ENCODE results near the gene DAP. TPM values are rescaled to one million over a fixed set of nuclear protein-coding genes. Genes with fewer than 3 reads are reported as not detected.

DAP gene
- total RNA-seq, 1 experiment from 2014 or later: 279 TPM

DNA sequence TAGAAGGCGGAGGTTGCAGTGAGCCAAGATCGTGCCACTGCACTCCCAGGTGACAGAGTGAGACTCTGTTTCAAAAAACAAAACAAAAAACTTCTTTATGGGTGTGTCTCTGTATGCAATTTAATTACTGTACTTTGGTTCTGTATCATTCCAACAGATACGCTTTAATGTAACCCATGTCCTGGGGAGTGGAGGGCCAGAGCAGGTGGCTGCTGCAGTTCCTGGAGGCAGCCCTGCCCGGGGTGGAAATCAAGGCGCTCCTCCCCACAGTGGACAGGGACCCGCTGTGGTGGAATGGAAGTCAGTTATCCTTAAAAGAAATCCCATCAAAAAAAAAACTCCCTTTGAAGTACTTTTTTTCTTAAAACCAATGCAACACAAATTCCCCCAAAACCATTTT is 1.9 kb downstream of the DAP start:
- H2AFZ ChIP-seq: no peak overlapping the region
- POLR2A ChIA-PET (ENCODE audit: unreplicated experiment): interaction anchor here (0.6 kb wide), 1 partner anchor 34 kb away, joined by 6 read pairs; no protein-coding TSS in a partner anchor
- peak overlapping the region; percentile 87 for H3K4me2 ChIP-seq
- CTCF ChIA-PET: no interaction called here
- H3K27ac ChIP-seq: no peak overlapping the region
- intact Hi-C loops (cut with micrococcal nuclease; ENCODE audit: unreplicated experiment): no loop called here
- no peaks in the 10 kb centered on the region for H3K27me3 ChIP-seq (ENCODE audit: insufficient read depth, low read depth)
- no peaks in the 10 kb centered on the region for H3K9me2 ChIP-seq (ENCODE audit: insufficient read depth)
- H3K4me1 ChIP-seq (replicated peaks; ENCODE audit: insufficient read depth): peaks cover 36% of the 10 kb centered on the region
- H3K36me3 ChIP-seq (ENCODE audit: low read depth): peaks cover 19% of the 10 kb centered on the region; the same call in 1 of the 2 replicates
- H3K4me3 ChIP-seq: peak overlapping the region; percentile 85; the same call in 1 of the 2 replicates
- TF ChIP-seq EZH2 (IDR thresholded peaks at IDR 0.05; ENCODE audit: low read depth): no peak
- TF ChIP-seq, protein P1, sequence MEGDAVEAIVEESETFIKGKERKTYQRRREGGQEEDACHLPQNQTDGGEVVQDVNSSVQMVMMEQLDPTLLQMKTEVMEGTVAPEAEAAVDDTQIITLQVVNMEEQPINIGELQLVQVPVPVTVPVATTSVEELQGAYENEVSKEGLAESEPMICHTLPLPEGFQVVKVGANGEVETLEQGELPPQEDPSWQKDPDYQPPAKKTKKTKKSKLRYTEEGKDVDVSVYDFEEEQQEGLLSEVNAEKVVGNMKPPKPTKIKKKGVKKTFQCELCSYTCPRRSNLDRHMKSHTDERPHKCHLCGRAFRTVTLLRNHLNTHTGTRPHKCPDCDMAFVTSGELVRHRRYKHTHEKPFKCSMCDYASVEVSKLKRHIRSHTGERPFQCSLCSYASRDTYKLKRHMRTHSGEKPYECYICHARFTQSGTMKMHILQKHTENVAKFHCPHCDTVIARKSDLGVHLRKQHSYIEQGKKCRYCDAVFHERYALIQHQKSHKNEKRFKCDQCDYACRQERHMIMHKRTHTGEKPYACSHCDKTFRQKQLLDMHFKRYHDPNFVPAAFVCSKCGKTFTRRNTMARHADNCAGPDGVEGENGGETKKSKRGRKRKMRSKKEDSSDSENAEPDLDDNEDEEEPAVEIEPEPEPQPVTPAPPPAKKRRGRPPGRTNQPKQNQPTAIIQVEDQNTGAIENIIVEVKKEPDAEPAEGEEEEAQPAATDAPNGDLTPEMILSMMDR (conservative IDR thresholded peaks at IDR 0.05): no peak
- BruUV-seq (replicated peaks): no TSS peak
- DNase-seq: no peak
- no peaks in the 10 kb centered on the region for H3K9me3 ChIP-seq (ENCODE audit: insufficient read depth, low read depth)
- peaks cover 15% of the 10 kb centered on the region for H3F3A ChIP-seq (ENCODE audit: insufficient read depth, low read depth)
- H4K20me1 ChIP-seq (ENCODE audit: insufficient read depth): peaks cover 25% of the 10 kb centered on the region
- H3K79me2 ChIP-seq (ENCODE audit: low read depth): peaks cover 66% of the 10 kb centered on the region

DNA sequence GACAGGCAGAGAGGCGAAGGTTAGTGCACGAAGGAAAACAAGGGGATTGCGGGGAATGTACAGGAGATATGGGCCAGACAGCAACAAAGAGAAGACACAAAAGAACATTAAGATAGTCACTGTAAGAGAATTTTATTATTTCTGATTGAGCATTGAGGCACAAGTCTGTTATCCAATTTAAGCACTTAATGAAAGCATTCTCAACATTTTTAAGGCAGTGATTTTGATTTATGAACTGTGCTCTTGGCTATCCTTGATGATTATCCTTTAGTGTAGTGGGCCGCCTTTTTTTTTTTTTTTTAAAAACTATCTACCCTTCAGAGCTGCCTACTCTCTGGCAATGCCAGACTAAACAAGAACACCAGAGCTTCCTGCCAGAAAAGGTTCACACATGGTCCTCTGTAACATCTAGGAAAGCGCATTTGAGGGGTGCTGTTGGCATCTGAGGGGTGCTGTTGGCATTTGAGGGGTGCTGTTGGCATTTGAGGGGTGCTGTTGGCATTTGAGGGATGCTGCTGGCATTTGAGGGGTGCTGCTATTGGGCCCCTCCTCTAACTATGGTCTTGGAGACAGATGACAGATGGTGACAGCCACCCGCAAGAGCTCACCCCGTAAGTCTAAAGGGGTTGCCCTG is 3.0 kb downstream of the DAP start:
- ChIA-PET POLR2A (ENCODE audit: unreplicated experiment) (no interaction called here), CTCF (interaction anchor here (0.6 kb wide), 1 partner anchor 142 kb away, joined by 5 read pairs; no protein-coding TSS in a partner anchor)
- Histone ChIP-seq H3K4me2 (peak overlapping the region; percentile 87), H3K36me3 (ENCODE audit: low read depth) (peaks cover 19% of the 10 kb centered on the region), H4K20me1 (ENCODE audit: insufficient read depth) (peaks cover 35% of the 10 kb centered on the region), H3K27ac (no peak overlapping the region), H3K4me1 (replicated peaks; ENCODE audit: insufficient read depth) (peaks cover 34% of the 10 kb centered on the region), H3K9me3 (ENCODE audit: insufficient read depth, low read depth) (no peaks in the 10 kb centered on the region), H3K4me3 (no peak overlapping the region), H3F3A (ENCODE audit: insufficient read depth, low read depth) (peaks cover 15% of the 10 kb centered on the region), H3K27me3 (ENCODE audit: insufficient read depth, low read depth) (no peaks in the 10 kb centered on the region), H3K9me2 (ENCODE audit: insufficient read depth) (no peaks in the 10 kb centered on the region), H2AFZ (no peak overlapping the region), H3K79me2 (ENCODE audit: low read depth) (peaks cover 77% of the 10 kb centered on the region)
- DNase-seq: peak in 1 of 2 experiments; percentile 17
- no TSS peak for BruUV-seq (replicated peaks)
- TF ChIP-seq EZH2 (IDR thresholded peaks at IDR 0.05; ENCODE audit: low read depth): no peak
- TF ChIP-seq, protein P1 (conservative IDR thresholded peaks at IDR 0.05): no peak
- intact Hi-C loops (cut with micrococcal nuclease; ENCODE audit: unreplicated experiment): no loop called here

DNA sequence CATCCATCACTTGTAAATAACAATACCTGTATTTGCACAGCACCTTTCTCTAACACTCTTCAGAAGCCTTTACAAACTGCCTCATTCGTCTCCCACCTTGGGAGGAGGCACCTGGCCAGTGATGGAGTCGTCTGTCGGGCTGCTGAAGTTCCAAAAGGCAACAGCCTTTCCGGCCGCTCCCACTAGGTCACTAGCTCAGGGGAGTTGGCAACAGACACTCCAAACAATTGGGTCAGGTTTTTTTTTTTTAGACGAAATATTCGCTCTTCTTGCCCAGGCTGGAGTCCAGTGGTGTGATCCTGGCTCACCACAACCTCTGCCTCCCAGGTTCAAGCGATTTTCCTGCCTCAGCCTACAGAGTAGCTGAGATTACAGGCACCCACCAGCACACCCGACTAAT is 4.0 kb downstream of the DAP start:
- H3K9me3 ChIP-seq (ENCODE audit: insufficient read depth, low read depth): no peaks in the 10 kb centered on the region
- ChIA-PET POLR2A (ENCODE audit: unreplicated experiment) (interaction anchor here (0.6 to 0.7 kb wide), 2 partner anchors 172 to 307 kb away, joined by 4 to 9 read pairs; no protein-coding TSS in a partner anchor), CTCF (interaction anchor here (0.6 kb wide), 1 partner anchor 425 kb away, joined by 8 read pairs; no protein-coding TSS in a partner anchor)
- TF ChIP-seq, protein P1 (conservative IDR thresholded peaks at IDR 0.05): no peak
- no peak for TF ChIP-seq EZH2 (IDR thresholded peaks at IDR 0.05; ENCODE audit: low read depth)
- peaks cover 87% of the 10 kb centered on the region for H3K79me2 ChIP-seq (ENCODE audit: low read depth)
- H3F3A ChIP-seq (ENCODE audit: insufficient read depth, low read depth): peaks cover 12% of the 10 kb centered on the region
- intact Hi-C loops (cut with micrococcal nuclease; ENCODE audit: unreplicated experiment): no loop called here
- H3K9me2 ChIP-seq (ENCODE audit: insufficient read depth): no peaks in the 10 kb centered on the region
- no peak overlapping the region for H3K27ac ChIP-seq
- H3K27me3 ChIP-seq (ENCODE audit: insufficient read depth, low read depth): no peaks in the 10 kb centered on the region
- H3K4me2 ChIP-seq: no peak overlapping the region
- DNase-seq: no peak
- H4K20me1 ChIP-seq (ENCODE audit: insufficient read depth): peaks cover 45% of the 10 kb centered on the region
- BruUV-seq (replicated peaks): no TSS peak
- H3K36me3 ChIP-seq (ENCODE audit: low read depth): peaks cover 29% of the 10 kb centered on the region
- H2AFZ ChIP-seq: no peak overlapping the region
- peaks cover 24% of the 10 kb centered on the region for H3K4me1 ChIP-seq (replicated peaks; ENCODE audit: insufficient read depth)
- H3K4me3 ChIP-seq: no peak overlapping the region

All from PC-9 (cell line).